Measurements from ENCODE around the gene SLC25A39. TPM values are rescaled to one million over a fixed set of nuclear protein-coding genes. Genes with fewer than 3 reads are reported as not detected.
A peak's percentile ranks its signal among the peaks of the same experiment; 100 is the strongest.

SLC25A39 gene
- total and polyA plus RNA-seq, 2 of the 13 experiments (the other 11 are each of a cell fraction or from before 2014, with no cell fraction given), result 144 to 151 TPM

- no peak for TF ChIP-seq RXRB (CRISPR knock-in tag; IDR thresholded peaks at IDR 0.05; ENCODE audit: borderline replicate concordance)
- TF ChIP-seq ZNF567 (CRISPR knock-in tag; IDR thresholded peaks at IDR 0.05; ENCODE audit: borderline replicate concordance), result no peak
- no peak for TF ChIP-seq HIC2 (CRISPR knock-in tag; IDR thresholded peaks at IDR 0.05; ENCODE audit: low read depth)
- TF ChIP-seq HNF1B (CRISPR knock-in tag; IDR thresholded peaks at IDR 0.05), result no peak
- no peak for TF ChIP-seq MTF1 (CRISPR knock-in tag; IDR thresholded peaks at IDR 0.05)
- no peak for TF ChIP-seq SNAPC5 (CRISPR knock-in tag; IDR thresholded peaks at IDR 0.05; ENCODE audit: borderline replicate concordance)
- no peak for TF ChIP-seq AKAP8 (CRISPR knock-in tag; IDR thresholded peaks at IDR 0.05)
- peak in 1 of 2 experiments; percentile 79; a peak in 3 of 4 replicates for TF ChIP-seq HMGXB4 (CRISPR knock-in tag; IDR thresholded peaks at IDR 0.05; ENCODE audit: borderline replicate concordance in 1 of 2, low read depth in 1 of 2)
- TF ChIP-seq ZNF563 (CRISPR knock-in tag; IDR thresholded peaks at IDR 0.05), result peak; percentile 73; the same call in 1 of the 2 replicates
- no peak for TF ChIP-seq MATR3 (CRISPR knock-in tag; IDR thresholded peaks at IDR 0.05)
- no peak for TF ChIP-seq ETV5 (CRISPR knock-in tag; IDR thresholded peaks at IDR 0.05; ENCODE audit: borderline replicate concordance)
- no peak for TF ChIP-seq ZNF382 (CRISPR knock-in tag; IDR thresholded peaks at IDR 0.05; ENCODE audit: borderline replicate concordance)
- TF ChIP-seq ZSCAN29 (CRISPR knock-in tag; conservative IDR thresholded peaks at IDR 0.05), result no peak
- 0 out of 2 replicates have a peak, but pooled peaks have one; percentile 44 for TF ChIP-seq ZNF709 (CRISPR knock-in tag; IDR thresholded peaks at IDR 0.05)
- no peak for TF ChIP-seq SOX6 (IDR thresholded peaks at IDR 0.05)
- no peak for TF ChIP-seq SOX6 (CRISPR knock-in tag; IDR thresholded peaks at IDR 0.05)
- no peak for TF ChIP-seq RFXANK (CRISPR knock-in tag; IDR thresholded peaks at IDR 0.05)
- TF ChIP-seq RBFOX2 (IDR thresholded peaks at IDR 0.05; ENCODE audit: low read depth, low read length), result no peak
- no peak for TF ChIP-seq IRF1 (CRISPR knock-in tag; IDR thresholded peaks at IDR 0.05; ENCODE audit: low read depth)
- TF ChIP-seq BATF2 (CRISPR knock-in tag; IDR thresholded peaks at IDR 0.05), result no peak
Measured at GRCh38 chr17:44363613-44364159, 39.1 kb upstream of the SLC25A39 start, which contains the start of gene FAM171A2 (continued).
